ENCODE measurements around the gene PTGES2.

PTGES2 gene

GRCh38 chr9:128168731-128169308 lies 41.3 kb upstream of the PTGES2 start:
- no peak for DNase-seq
- peaks cover 51% of the 10 kb centered on the region for H3K36me3 ChIP-seq
- no peak overlapping the region for H3K4me3 ChIP-seq (ENCODE audit: low read depth, low read length)
- TF ChIP-seq CTCF (IDR thresholded peaks at IDR 0.05; ENCODE audit: low read depth, low read length) = no peak
- H3K27me3 ChIP-seq = no peaks in the 10 kb centered on the region
- no peaks in the 10 kb centered on the region for H3K4me1 ChIP-seq
- H3K9me3 ChIP-seq = no peaks in the 10 kb centered on the region

- Histone ChIP-seq H3K9me3 (no peaks in the 10 kb centered on the region), H3K4me3 (ENCODE audit: low read depth, low read length) (no peak overlapping the region), H3K27me3 (no peaks in the 10 kb centered on the region), H3K4me1 (no peaks in the 10 kb centered on the region), H3K36me3 (peaks cover 63% of the 10 kb centered on the region)
- no peak for TF ChIP-seq CTCF (IDR thresholded peaks at IDR 0.05; ENCODE audit: low read depth, low read length)
- no peak for DNase-seq
Measured at GRCh38 chr9:128167209-128167608, 39.7 kb upstream of the PTGES2 start.

- DNase-seq = no peak
- Histone ChIP-seq H3K4me1 (no peaks in the 10 kb centered on the region), H3K9me3 (no peaks in the 10 kb centered on the region), H3K36me3 (peaks cover 67% of the 10 kb centered on the region), H3K27me3 (no peaks in the 10 kb centered on the region), H3K4me3 (ENCODE audit: low read depth, low read length) (no peak overlapping the region)
- no peak for TF ChIP-seq CTCF (IDR thresholded peaks at IDR 0.05; ENCODE audit: low read depth, low read length)
Measured at GRCh38 chr9:128166169-128166568, 38.6 kb upstream of the PTGES2 start.

- Histone ChIP-seq H3K4me1 (peaks cover 4% of the 10 kb centered on the region), H3K9me3 (no peaks in the 10 kb centered on the region), H3K27me3 (no peaks in the 10 kb centered on the region), H3K4me3 (ENCODE audit: low read depth, low read length) (no peak overlapping the region), H3K36me3 (peaks cover 62% of the 10 kb centered on the region)
- DNase-seq = no peak
- no peak for TF ChIP-seq CTCF (IDR thresholded peaks at IDR 0.05; ENCODE audit: low read depth, low read length)
Measured at GRCh38 chr9:128164307-128164885, 36.9 kb upstream of the PTGES2 start.

- Histone ChIP-seq H3K9me3 (no peaks in the 10 kb centered on the region), H3K4me1 (peaks cover 5% of the 10 kb centered on the region), H3K36me3 (peaks cover 55% of the 10 kb centered on the region), H3K27me3 (no peaks in the 10 kb centered on the region), H3K4me3 (ENCODE audit: low read depth, low read length) (no peak overlapping the region)
- TF ChIP-seq CTCF (IDR thresholded peaks at IDR 0.05; ENCODE audit: low read depth, low read length) = no peak
- no peak for DNase-seq
Measured at GRCh38 chr9:128163523-128164306, 36.2 kb upstream of the PTGES2 start.

- Histone ChIP-seq H3K4me1 (peaks cover 5% of the 10 kb centered on the region), H3K4me3 (ENCODE audit: low read depth, low read length) (no peak overlapping the region), H3K9me3 (no peaks in the 10 kb centered on the region), H3K36me3 (peaks cover 50% of the 10 kb centered on the region), H3K27me3 (no peaks in the 10 kb centered on the region)
- TF ChIP-seq CTCF (IDR thresholded peaks at IDR 0.05; ENCODE audit: low read depth, low read length) = no peak
- DNase-seq = no peak
Measured at GRCh38 chr9:128163027-128163515, 35.5 kb upstream of the PTGES2 start.

Measured in BE2C (cell line).